AG09309 (cell line): ENCODE results near the gene TP53TG3C.
"Not testable (repeated sequence)": the region's sequence is repeated elsewhere in the genome, so short reads cannot be mapped to it uniquely, and the experiment has no call there.

Experiments used
- DNase-seq: peaks from one replicate; pipeline ENCODE4 v3.0.0-alpha.2; 2010; ENCODE audit warnings: low read depth
- H3K4me3 ChIP-seq: 2 replicates; pipeline ENCODE4 v1.5.1; 2011; ENCODE audit warnings: mild to moderate bottlenecking, low read depth, low read length, moderate library complexity; ENCODE audit not compliant: control insufficient read depth

Gene TP53TG3C

GRCh38 chr16:33193926-33194325 lies at the start of gene TP53TG3C:
Gene TP53TG3C, plus strand, starts transcription at chr16:33194226. Its CDS starts 68 bp downstream, at chr16:33194294.
- DNase-seq, H3K4me3 ChIP-seq: not testable (repeated sequence)
